Pons (tissue), 1 donor: ENCODE results near the gene MPST.
"Not testable (repeated sequence)": the region's sequence is repeated elsewhere in the genome, so short reads cannot be mapped to it uniquely, and the experiment has no call there.

Experiments
- DNase-seq: peaks from one replicate; pipeline ENCODE4 v3.0.0-alpha.2; 2016; ENCODE audit warnings: low spot score

The MPST gene

DNA sequence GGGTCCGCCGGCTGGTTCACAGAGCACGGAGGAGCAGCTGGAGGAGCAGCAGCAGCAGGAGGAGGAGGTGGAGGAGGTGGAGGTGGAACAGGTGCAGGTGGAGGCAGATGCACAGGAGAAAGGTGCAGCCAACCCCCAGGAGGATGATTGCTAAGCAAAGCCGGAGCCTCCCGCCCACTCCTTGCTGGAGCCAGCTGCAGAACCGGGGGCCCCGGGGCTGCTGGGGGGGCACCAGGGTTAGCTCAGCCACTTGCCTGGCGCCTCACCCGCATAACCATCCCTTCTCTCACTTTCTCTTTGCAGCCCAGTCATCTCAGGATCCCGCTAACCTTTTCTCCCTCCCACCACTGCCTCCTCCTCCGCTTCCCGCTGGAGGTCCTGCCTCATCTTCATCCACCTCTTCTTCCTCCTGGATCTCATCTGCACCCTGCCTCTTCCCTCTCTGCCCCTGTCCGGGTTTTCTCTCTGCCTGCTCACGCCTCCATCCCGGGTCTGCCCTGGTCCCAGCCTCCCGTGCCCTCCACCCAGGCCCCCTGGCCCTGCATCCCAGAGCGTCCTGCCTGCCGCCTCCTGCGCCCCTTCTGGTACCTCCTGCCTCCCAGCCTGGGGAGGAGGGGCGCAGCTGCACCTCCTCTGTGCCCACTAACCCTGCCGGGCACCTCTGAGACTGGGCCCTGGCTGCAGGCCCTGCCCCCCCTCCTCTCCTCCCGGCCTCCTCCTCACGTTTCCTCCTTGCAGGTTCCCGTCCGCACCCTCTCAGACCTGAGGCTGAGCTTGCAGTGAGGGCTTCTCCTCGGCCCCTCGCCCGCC lies 41.5 kb downstream of the MPST start:
- DNase-seq: no peak

DNA sequence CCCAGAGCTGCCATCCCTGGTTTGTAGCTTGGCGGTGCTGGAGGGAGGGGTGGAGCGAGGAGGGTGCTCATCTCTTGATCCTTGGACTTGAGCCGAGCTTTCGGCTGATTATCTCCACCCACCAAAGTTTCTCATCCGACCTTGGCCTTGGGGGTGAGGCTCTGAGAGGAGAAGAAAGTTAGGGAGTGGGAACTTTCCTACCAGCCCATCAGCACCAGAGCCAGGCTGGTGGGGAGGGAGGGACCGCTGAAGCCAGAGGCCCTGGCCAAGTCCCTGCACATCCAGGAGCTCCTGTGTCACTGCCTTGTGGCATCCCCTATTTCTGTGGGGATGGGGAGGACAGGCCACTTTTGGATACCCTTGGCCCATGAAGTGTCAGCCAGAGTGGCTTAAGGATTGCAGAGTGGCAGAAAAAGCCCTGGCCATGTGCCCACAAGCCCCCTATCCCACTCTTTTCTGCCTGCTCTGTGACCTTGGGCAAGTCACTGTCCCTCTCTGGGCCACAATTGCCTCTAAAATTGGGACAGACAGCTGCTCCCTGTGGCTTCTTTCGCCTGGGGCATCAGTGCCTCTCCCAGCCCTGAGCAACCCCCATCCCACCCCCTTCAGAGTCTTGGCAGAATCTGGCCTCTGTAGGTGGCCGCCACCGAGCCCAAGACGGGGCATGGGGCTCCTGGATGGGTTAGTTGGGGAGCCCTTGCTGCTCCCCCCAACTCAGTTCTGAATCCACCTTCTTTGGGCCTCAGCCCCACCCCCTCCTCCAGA lies 42.3 kb downstream of the MPST start:
- DNase-seq: no peak

DNA sequence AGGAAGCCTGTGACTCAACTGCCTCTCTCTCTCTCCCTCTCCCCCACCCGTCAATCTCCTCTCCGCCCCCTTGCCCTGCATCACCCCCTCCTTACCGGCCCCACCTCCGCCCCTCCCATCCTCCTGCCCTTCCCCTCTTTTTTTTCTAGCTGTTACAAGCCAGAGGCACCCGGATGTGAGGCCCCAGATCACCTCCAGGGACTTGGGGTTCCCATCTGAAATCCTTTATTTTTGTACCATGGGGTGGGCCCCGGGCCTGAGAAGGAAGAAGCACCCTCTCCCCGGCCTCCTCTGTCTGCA lies 42.8 kb downstream of the MPST start:
- DNase-seq: no peak

DNA sequence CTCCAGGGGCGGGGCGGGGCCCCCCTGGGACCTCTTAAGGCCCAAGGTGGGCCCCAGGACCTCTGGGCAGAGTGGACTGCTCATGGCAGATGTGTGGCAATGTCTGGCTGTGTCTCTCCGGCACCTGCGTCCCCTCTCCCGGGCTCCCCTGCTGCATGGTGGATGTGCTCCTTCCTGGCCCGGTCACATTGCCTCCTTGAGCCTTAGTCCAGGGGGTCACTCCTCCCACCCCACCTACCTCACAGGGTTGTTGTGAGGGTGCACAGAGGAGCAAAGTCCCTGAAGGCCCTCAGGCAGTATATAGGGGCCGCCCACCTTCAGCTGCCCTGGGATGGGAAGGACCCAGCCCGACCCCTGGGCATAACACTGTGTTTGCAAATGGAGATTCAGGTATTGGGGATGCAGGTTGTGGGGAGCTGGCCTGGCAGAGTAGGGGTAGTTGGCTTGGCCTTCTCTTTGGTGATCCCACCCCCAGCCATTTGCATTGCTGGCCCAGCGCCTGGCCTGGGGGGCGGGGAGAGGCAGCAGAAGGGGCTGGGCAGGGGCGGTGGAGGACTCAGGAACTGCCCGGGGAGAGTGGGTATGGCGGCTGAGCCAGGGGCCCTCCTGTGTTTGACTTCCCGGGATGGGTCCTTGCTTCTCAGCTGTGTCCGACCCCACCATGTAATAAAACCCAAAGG lies 43.3 kb downstream of the MPST start:
- DNase-seq: no peak

DNA sequence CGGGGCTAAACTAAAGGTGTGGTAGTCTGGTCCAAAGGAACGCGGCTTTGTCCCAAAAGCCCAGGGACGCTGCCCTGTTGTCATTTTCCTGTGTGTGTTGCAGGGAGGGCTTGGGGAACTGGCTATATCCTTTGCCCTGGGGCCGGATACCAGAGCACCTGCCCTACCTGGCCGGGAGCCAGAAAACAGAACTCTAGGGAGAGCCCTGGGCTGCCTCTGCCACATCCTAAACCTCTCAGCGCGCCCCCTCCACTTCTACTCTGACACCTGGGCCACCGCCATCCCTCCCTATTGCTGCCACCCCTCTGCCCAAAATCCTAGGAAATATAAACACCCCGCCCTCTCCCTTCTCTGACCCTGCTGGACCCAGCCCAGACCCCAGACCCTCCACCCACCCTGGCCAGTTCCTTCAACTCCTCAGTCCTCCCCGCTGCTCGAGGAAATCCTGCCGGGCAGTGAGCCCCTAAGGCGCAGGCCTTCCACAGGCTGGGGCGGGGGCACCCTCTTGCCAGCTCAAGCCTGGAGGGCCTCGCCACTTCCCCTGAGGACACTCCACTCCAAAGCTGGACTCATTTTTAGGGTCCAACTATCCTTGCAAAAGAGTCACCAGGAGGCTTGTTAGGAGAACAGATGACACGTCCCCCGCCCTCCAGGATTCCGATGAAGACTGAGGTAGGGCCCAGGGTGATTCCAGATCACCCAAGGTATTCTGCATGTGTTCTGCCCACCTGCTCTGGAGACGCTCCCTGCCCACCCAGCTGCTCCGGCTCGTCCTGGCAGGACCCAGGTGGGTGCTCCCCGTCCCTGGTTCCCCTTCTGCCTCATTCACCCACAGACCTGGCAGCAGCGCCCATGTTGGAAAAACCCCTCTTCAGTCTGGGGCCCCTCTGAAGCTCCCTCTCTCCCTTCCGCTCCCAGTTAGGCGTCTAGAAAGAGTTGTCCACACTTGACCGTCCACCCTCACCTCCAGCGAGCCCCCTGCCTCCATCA lies 44.2 kb downstream of the MPST start:
- no peak for DNase-seq

DNA sequence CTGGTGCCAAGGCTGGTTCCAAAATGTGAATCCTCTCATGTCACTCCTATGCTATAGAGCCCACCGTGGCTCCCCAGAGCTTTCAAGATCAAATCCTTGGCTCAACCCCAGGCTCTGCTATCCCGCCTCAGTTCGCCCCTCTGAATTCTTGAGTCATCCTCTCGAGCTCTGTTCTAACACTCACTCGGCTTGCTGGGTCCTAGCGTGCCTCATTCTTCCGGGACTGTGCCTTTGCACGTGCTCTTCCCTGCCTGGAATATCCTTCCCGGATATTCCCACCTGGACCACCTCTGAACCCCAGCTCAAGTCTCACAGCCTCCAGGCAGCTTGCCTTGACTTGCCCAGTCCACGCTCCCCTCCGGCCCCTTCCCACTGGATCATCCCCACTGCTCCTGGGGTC lies 45.0 kb downstream of the MPST start:
- no peak for DNase-seq

DNA sequence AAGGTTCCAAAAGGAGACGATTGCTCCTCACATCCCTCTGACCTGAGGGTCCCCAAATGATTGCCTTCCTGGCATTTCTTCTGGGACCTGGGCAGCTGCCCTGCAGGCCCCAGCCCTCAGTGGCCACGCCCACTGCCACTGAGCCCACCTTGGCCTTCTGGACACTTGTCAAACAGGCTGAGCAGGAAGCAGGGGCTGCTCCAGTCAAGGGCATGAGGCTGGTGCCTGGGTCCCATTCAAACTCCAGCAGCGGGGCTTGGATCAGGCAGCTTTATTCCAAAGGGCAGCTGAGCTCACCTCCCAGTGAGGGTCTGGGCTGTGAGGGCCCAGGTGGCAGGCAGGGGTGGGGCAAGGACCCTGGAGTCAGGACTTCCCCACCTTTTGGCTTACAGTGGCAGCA lies 45.6 kb downstream of the MPST start:
- no peak for DNase-seq

DNA sequence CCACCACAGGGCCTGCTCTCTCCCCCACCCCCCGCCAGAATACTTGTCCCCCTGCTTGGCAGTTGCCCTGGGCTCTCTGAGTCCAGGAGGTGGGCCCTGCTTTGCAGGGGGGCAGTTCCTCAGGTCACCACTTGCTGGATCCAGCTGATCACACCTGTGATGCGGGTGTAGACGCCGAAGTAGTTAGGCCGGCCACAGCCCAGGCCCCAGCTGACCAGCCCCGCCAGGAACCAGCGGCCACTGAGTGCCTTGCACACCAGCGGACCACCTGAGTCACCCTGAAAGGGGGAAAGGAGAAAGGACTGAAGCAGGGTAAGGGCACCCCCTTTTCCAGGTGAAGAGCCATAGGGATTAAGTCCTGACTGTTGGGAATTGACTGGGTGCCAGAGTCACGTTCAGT lies 46.4 kb downstream of the MPST start:
- no peak for DNase-seq

DNA sequence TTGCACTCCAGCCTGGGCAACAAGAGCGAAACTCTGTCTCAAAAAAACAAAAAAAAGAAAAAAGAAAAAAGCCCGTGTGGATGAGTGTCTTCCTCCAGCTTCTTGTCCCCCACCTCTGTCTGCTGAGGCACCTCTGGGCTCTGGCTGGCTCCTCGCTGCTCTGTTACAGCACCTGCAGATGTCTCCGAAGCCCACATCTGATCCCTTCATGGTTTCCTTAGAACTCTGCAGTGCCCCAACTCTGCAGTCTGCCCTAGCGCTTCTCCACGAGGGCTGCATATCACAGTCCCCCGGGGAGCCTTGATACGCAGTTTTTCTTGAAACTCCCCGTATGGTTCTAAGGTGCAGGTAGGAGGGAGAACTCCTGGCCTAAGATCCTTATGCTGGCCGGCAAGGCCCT lies 47.9 kb downstream of the MPST start:
- no peak for DNase-seq

DNA sequence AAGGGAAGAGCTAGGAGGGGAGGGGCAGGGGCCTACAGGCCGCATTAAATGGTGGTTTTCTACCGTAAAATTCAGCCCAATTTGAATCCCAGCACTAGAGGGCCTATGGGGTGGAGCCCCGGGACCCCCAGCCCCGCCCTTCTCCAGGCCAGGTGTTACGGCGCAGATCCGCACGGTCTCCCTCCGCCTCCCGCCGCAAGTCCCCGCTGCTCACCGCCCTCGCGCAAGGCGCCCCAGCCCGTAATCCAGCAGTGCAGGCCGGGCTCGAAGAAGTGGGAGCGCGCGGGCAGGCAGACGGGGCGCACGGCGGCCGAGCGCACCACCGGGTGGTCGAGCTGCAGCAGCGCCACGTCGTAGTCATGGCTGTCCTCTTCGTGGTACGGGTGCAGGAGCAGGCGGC lies 49.3 kb downstream of the MPST start:
- no peak for DNase-seq

DNA sequence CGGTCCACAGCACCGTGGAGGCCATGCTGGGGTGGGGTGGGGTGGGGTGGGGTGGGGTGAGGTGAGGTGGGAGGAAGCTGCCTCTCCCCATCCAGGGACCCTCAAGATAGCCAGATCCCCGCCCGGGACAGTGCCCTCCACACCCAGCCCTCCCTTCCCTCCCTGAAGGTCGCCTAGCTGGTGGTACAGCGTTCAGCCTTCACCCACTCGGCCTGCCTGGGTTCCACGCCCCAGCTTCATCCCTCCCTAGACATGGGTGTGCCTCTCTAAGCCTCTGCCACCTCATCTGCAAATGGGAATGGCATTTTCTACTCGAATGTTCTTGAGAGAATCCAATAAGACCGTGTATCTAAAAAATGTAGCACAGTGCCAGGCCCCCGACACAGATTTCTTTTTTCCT lies 49.8 kb downstream of the MPST start:
- no peak for DNase-seq

DNA sequence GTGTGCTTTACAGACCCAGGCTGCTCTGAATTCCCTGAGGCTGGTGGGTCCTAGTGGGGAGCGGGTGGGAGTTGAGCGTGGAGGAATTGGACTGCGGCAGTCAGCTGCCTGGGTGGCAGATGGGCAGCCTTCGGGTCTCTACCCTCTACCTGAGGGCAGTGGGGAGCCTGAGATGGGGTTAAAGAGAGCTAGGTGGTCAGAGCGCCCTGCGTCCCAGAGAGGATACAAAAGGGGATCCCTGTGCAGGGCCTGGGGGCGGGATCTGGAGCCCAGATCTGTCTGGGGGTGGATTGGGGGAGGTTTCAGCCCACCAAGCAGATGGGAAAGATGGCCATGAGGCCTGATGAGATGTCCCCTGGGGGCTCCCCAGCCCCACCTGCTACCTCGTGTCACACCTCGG lies 50.2 kb downstream of the MPST start:
- DNase-seq: no peak

DNA sequence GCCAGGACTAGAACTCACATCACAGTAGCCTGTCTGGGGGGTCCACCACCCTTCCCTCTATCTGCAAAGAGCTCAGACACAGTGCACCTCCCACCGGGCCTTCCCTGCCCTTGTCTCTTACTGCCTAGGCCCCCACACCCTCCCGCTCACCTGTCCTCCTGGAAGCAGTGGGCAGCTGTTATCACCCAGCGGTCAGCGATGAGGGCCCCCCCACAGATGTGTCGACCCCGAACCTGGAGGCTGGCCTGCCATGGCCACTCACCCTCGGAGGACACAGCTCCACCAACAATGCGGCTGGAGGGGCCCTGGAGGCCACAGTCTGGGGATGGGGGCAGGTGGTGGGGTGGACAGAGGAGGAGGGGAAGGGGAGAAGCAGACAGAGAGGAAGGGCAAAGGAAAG lies 50.8 kb downstream of the MPST start:
- DNase-seq: no peak

DNA sequence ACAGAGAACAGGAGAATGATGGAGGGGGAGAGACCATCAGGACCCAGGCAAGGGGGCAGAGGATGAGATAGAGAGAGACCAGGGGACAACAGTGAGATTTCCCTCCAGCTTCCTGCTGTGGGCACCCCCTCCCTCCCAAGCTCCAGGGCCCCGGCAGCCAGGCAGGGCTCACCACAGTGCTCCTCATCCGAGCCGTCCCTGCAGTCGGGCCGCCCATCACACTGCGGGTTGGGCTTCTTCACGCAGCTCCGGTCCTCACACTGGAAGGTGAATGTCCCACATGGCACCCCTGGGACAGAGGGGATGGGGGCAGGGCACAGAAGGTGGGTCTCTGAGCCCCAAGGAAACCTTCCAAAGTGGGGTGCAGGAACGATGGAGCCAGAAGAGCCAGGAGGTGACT lies 51.2 kb downstream of the MPST start:
- no peak for DNase-seq

DNA sequence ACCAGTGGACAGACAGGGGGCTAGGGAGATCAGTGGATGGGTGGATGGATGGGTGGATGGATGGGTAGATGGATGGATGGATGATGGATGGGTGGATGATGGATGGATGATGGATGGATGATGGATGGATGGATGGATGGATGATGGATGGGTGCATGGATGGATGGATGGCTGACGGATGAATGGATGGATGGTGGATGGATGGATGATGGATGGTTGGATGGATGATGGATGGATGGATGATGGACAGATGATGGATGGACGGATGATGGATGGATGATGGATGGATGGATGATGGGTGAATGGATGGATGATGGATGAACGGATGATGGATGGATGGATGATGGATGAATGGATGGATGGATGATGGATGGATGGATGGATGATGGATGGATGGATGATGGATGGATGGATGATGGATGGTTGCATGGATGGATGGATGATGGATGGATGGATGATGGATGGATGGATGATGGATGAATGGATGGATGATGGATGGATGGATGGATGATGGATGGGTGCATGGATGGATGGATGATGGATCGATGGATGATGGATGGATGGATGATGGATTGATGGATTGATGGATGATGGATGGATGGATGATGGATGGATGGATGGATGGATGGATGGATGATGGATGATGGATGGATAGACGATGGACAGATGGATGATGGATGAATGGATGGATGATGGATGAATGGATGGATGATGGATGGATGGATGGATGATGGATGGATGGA lies 52.5 kb downstream of the MPST start:
- DNase-seq: not testable (repeated sequence)

DNA sequence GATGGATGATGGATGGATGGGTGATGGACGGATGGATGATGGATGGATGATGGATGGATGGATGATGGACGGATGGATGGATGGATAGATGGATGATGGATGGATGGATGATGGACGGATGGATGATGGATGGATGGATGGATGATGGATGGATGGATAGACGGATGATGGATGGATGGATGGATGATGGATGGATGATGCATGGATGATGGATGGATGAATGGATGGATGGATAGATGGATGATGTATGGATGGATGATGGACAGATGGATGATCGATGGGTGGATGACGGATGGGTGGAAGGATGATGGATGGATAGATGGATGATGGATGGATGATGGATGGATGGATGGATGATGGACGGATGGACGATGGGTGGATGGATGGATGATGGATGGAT lies 53.1 kb downstream of the MPST start:
- no peak for DNase-seq

DNA sequence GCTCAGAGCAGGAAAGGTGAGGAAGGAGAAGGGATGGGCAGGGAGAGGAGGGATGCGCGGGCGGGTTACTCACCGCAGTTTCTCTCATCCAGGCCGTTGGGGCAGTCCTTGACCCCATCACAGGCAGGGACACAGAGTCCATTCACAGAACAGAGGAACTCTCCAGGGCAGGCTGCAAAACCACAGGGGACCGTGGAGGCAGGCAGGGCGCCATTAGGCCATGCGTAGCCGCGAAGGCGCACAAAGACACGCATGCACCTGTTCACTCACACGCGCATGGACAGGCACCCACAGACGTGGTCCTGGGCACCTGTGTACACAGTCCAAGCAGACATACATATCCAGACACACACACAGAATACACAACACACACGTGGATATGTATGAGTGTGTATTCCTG lies 55.0 kb downstream of the MPST start:
- no peak for DNase-seq

DNA sequence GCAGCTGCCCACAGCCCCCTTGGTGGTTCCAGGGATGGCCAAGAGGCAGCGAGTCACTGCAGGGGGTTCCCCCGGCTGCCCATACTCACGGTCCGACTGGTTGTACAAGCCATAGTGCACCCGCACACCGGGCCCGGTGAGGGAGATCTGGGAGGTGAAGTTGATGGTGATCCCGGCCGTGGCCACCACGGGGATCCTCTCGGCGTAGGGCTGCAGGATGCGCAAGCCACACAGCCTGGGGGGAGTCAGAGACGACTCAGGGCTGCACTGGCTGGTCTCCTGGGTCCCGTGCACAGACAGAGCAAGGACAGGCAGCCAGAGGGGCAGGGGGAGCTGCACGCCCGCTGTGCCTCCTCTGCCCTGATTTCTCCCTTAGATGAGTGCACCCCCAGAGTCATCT lies 55.5 kb downstream of the MPST start:
- no peak for DNase-seq

DNA sequence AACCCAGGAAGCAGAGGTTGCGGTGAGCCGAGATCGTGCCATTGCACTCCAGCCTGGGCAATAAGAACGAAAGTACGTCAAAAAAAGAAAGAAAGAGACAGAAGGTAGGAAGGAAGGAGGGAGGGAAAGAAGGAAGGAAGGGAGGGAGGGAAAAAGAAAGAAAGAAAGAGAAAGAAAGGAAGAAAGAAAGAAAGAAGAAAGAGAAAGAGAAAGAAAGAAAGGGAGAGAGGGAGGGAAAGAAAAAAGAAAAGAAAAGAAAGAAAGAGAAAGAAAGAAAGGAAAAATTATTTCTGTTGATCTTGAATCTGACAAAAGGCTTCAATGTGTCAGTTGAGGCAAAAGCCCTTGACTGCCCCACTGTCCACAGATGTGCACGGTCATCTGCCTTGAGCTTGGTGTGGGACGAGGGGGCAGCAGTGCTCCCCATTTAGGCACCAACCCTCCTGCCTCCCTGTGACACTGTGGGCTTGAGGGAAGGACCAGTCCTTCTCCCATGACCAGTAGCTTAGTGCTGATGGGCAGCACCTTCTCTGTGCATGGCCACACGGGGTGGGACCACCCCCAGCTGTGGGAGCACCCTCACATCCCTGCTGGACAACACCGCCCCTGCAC lies 56.4 kb downstream of the MPST start:
- DNase-seq: no peak

DNA sequence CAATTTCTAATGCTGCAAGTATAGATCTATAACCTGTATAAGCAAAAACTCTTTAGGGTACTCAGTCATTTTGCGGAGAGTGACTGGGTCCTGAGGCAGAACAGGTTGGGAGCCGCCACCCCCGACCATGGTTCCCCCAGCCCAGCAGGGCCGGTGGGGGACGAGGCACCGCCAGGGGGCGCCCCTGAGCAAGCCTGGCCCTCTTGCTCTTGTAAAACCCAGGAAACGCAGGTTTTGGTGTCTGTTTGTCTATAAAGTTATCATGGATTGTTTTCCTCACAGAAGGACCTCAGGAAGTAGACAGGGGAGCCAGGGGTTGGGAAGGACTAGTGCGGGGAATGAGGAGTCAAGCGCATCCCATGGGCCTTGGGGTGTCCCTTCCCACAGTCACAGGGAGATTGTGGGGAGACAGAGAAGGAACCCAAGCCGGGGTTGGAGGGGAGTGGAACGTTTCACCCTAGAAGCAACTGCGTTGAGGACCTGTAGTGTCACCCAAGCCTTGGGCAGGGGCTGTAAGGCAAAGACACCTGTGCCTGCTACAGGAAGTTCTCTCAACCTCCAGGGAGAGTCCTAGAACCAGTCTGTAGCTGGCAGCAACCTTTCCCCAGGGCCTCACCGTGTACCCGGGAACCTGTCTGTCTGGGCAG lies 58.4 kb downstream of the MPST start:
- no peak for DNase-seq
